Measurements from ENCODE around the gene OTUB1.
"Not testable (repeated sequence)": the region's sequence is repeated elsewhere in the genome, so short reads cannot be mapped to it uniquely, and the experiment has no call there.

Gene OTUB1, protein sequence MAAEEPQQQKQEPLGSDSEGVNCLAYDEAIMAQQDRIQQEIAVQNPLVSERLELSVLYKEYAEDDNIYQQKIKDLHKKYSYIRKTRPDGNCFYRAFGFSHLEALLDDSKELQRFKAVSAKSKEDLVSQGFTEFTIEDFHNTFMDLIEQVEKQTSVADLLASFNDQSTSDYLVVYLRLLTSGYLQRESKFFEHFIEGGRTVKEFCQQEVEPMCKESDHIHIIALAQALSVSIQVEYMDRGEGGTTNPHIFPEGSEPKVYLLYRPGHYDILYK

GRCh38 chr11:63986156-63986931 lies at the start of gene OTUB1:
Gene OTUB1 (plus strand): TSS chr11:63986438. CDS start chr11:63986457, 19 bp downstream.
- DNase-seq (ENCODE audit: low read depth) = peak; percentile 78

GRCh38 chr11:63937713-63938478 lies 48.3 kb upstream of the OTUB1 start:
- DNase-seq (ENCODE audit: low read depth) = no peak

DNA sequence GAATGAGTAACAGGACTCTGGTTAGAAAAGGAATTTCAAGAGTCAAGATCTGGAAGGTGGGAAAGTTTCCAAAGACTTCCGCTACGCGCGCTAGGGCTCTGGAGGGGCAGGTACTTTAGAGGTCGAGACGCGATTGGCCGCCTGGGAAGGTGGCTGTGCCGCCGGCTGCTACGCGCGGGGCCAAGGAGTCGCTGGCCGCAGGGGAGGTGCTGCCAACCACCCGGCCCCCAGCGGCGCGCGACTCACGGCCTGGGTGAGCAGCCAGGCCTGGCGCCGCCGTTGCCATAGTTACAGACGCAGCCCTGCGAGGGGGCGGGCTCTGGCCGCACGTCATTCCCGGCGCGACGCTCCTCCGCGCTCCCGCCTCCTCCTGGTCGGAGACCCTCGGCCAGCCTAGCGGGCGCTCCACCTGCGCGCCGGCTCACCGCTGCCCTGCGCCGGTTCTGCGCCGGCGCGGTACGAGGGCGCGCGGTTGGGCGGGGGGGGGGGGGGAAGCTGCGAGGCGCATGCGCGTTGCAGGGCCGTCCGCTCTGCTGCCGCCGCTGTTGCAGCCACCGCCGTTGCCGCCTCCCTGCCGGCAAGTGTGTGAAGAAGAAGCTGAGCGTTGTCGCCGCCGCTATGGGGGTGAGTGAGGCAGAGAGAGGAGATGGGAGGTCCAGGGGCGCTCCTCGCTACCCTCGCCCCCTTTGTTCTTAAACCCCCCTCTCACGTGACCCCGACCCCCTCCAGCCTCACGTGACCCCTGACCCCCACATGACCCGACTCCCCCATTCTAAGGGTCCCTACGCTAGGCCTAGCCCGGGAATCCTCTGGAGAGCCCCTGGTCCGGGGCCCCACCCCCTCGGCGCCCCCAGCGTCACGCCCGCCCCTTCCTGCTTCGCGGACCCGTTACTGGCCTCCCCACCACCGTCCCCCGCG lies 47.5 kb upstream of the OTUB1 start, which contains the start of gene NAA40:
NAA40 (plus strand) TSS at position 524 of the 918 bp plus-strand sequence; CDS start at position 619, 95 bp downstream.
- DNase-seq (ENCODE audit: low read depth) = peak; percentile 88

- no peak for DNase-seq (ENCODE audit: low read depth)
These were observed 46.8 kb upstream of the OTUB1 start for GRCh38 chr11:63939397-63939891.

- DNase-seq (ENCODE audit: low read depth) = no peak
These were observed 45.5 kb upstream of the OTUB1 start for GRCh38 chr11:63940786-63941185.

DNA sequence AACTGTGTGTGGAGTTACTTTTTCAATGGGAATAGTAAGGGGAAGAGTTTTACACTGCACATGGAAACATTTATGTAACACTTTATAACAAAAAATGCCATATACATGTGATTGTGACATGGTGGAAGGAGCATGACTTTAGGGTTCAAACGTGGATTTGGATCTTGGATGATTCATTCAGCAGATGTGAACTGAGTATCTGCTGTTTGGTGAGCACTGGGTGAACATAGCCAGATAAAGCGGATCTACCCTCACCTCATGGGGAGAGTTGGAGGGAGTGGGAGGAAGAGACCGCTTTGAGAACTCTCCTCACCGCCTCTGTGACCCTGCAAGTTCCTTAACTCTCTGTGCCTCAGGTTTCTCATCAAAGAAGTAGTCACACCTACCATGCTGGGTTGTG lies 44.3 kb upstream of the OTUB1 start:
- DNase-seq (ENCODE audit: low read depth) = no peak

DNA sequence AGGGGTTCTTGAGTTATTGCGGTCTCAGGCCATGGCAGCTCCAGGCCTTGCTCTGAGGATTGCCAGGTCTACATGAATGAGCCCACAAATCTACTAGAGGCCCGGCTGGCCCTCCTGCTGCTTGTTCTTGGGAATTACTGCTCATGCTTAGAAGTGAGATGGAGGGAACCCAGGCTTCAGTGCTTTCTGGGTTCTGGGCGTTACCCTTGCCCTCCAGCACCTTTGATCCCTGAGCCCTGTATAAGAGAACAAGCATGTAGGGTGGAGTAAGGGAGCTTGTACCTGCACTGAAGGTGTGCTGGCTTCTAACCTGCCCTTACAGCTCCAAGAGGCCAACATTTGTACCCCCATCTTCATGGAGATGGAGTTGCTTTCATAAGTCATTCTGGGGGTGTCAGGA lies 43.4 kb upstream of the OTUB1 start:
- no peak for DNase-seq (ENCODE audit: low read depth)

GRCh38 chr11:63944987-63945386 lies 41.3 kb upstream of the OTUB1 start:
- DNase-seq (ENCODE audit: low read depth) = no peak

DNA sequence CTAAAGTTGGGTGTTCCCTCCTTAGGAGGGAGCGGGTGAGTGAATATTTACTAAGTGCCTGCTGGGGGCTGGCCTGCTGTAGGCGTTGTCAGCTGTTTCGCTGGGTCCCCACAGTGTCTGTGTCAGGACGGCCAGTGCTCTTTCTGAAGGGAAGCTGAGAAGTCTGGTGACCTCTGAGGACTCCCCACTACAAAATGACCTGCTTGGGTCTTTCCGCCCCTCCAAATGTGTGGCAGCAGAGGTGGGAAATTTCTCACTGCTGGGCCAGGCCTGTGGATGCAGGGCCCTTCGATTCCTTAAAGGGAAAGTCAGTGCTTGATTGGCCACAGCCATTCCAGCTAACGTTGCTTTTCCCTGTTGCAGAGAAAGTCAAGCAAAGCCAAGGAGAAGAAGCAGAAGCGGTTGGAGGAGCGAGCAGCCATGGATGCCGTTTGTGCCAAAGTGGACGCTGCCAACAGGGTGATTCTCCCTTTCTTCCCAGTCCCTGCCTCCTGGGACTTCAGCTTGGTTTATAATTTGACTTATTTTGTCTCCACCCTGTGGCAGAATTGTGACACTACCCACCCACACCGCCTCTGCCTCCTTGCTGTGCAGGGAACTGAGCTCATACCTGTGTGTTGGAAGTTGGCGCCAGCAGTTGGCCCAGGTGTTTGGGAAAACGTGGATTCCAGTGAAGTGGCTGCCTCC lies 40.6 kb upstream of the OTUB1 start:
- DNase-seq (ENCODE audit: low read depth) = no peak

DNA sequence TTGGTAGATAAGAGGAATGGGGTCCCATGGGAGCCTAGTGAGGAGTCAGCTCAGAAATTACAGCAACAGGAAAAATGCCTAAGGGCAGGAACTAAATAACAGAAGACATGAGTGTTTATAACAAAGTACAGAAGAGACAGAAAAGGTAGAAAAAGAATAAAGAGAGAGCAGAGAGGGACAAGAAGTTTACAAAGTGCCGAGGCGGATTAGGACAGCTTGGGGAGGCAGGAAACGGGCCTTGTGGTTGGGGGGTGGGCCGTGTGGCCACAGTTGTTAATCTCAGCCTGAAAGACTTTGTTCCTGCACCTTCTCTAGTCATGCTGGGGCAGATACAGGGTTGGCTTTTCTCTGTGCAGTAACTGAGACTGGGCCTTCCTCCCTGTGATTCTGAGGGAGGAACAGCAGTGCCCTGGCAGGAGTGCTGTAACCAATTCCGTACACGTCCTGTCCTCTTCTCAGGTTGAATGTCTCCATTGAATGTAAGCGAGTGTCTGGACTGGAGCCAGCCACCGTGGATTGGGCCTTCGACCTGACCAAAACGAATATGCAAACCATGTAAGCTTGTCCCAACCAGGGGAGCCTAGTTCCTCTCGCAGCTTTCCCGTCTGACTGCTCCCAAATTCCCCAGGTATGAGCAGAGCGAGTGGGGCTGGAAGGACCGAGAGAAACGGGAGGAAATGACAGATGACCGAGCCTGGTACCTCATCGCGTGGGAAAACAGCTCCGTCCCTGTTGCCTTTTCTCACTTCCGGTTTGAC lies 34.3 kb upstream of the OTUB1 start:
- DNase-seq (ENCODE audit: low read depth) = no peak

- no peak for DNase-seq (ENCODE audit: low read depth)
These were observed 33.7 kb upstream of the OTUB1 start for GRCh38 chr11:63952570-63952969.

GRCh38 chr11:63958008-63958407 lies 28.2 kb upstream of the OTUB1 start:
- no peak for DNase-seq (ENCODE audit: low read depth)

DNA sequence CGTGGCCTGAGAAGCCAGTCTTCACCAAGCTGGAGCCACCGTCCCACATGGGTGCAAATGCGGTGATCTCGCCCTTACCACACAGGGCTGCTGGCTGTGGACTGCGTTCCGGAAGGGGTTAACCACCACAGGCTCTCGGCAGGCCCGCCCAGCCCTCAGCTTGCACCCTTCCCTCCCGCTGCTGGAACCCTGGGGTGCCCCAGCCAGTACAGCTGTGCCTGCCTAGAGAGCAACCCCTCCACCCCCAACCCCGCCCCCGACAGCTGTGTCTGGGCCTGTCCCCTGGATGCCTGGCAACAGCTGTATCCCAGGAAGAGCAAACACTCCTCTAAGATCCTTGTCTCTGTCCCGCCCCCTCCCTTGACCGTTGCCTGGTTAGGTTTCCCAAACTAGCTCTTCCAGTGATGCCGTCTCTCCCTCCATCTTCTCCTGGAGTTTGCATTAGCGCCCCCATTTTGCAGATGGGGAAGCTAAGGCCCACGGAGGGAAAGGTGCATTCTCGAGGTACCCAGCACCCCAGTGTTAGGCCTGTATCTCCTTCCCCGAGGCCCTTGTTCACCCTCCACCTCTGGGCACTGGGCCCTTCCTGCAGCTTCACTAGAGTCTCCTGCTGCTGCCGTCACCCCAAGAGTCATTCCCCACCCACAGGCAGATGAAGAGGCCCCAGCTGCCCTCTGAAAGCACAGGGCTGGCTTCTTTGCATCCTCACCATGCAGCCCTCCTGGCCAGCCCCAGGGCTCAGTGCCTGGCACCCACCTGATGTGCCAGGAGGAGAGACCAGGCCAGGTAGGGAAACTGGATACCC lies 24.4 kb upstream of the OTUB1 start:
- DNase-seq (ENCODE audit: low read depth) = no peak

DNA sequence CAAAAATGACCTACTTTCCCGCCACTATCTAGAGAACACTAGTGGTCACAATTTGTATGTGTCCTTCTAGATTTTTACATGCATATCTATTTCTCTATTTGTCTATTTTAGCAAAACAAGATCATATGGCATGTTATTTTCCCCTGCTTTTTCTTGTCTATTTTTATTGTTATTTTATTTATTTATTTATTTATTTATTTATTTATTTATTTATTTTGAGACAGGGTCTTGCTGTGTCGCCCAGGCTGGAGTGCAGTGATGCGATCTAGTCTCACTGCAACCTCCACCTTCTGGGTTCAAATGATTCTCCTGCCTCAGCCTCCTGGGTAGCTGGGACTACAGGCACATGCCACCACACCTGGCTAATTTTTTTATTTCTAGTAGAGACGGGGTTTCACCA lies 22.3 kb upstream of the OTUB1 start:
- not testable (repeated sequence) for DNase-seq (ENCODE audit: low read depth)

- no peak for DNase-seq (ENCODE audit: low read depth)
These were observed 19.8 kb upstream of the OTUB1 start for GRCh38 chr11:63966444-63966843.

DNA sequence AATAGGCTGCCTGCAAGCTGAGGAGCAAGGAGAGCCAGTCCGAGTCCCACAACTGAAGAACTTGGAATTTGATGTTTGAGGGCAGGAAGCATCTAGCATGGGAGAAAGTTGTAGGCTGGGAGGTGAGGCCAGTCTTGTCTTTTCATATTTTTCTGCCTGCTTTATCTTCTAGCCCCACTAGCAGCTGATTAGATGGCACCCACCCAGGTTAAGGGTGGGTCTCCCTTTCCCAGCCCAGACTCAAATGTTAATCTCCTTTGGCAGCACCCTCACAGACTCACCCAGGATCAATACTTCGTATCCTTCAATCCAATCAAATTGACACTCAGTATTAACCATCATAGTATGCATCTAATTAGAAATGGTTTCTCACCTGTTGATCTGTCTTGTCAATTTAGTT lies 16.8 kb upstream of the OTUB1 start:
- no peak for DNase-seq (ENCODE audit: low read depth)

- no peak for DNase-seq (ENCODE audit: low read depth)
These were observed 15.3 kb upstream of the OTUB1 start for GRCh38 chr11:63970902-63971301.

DNA sequence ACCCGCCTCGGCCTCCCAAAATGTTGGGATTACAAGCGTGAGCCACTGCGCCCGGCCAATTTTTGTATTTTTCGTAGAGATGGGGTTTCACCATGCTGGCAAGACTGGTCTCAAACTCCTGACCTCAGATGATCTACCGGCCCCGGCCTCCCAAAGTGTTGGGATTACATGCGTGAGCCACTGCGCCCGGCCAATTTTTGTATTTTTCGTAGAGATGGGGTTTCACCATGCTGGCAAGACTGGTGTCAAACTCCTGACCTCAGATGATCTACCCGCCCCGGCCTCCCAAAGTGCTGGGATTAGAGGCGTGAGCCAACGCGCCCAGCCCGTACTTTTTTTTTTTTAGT lies 12.4 kb upstream of the OTUB1 start:
- DNase-seq (ENCODE audit: low read depth) = not testable (repeated sequence)
